HCT116 (cell line): Measurements from ENCODE around the gene WDR90.

Experiments
- EGR1 ChIP-seq: IDR thresholded peaks from 2 replicates; pipeline ENCODE4 v1.6.1; 2012; ENCODE audit warnings: low read depth
- EZH2phosphoT487 ChIP-seq: fragments of 200-600 bp; IDR thresholded peaks from 2 replicates; pipeline ENCODE4 v1.6.1; 2018; ENCODE audit warnings: antibody characterized with exemption, borderline replicate concordance
- TF ChIP-seq, protein P1 (sequence below): IDR thresholded peaks from 2 replicates; pipeline ENCODE4 v1.6.1; 2011; ENCODE audit warnings: mild to moderate bottlenecking, low read length, moderate library complexity; ENCODE audit not compliant: insufficient replicate concordance; ENCODE audit errors: extremely low read depth

DNA sequence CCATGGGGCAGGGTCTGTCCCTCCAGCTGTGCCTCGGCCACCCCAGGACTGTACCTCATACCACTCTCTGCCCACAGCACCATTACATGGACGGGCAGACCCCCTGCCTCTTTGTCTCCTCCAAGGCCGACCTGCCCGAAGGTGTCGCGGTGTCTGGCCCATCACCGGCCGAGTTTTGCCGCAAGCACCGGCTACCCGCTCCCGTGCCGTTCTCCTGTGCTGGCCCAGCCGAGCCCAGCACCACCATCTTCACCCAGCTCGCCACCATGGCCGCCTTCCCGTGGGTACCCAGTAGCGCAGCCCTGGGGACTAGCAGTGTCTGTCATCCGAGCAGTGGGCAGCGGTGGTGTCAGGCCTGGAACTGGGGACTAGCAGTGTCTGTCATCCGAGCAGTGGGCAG, 23.7 kb downstream of the WDR90 start:
- TF ChIP-seq EZH2phosphoT487 (no peak), EGR1 (no peak)
- TF ChIP-seq, protein P1, sequence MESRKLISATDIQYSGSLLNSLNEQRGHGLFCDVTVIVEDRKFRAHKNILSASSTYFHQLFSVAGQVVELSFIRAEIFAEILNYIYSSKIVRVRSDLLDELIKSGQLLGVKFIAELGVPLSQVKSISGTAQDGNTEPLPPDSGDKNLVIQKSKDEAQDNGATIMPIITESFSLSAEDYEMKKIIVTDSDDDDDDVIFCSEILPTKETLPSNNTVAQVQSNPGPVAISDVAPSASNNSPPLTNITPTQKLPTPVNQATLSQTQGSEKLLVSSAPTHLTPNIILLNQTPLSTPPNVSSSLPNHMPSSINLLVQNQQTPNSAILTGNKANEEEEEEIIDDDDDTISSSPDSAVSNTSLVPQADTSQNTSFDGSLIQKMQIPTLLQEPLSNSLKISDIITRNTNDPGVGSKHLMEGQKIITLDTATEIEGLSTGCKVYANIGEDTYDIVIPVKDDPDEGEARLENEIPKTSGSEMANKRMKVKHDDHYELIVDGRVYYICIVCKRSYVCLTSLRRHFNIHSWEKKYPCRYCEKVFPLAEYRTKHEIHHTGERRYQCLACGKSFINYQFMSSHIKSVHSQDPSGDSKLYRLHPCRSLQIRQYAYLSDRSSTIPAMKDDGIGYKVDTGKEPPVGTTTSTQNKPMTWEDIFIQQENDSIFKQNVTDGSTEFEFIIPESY: no peak
